ENCODE data around the gene ARAP1. TPM values are rescaled to one million over a fixed set of nuclear protein-coding genes. Genes with fewer than 3 reads are reported as not detected.

ARAP1 gene
- total RNA-seq, 1 donor = 95.2 TPM

GRCh38 chr11:72658989-72659640, 93.1 kb downstream of the ARAP1 start:
- Histone ChIP-seq H3K36me3 (ENCODE audit: insufficient read depth, low read length) (no peaks in the 10 kb centered on the region), H3K79me2 (ENCODE audit: insufficient read depth, low read length) (no peaks in the 10 kb centered on the region), H4K20me1 (ENCODE audit: insufficient read depth, low read length) (no peaks in the 10 kb centered on the region), H2AFZ (ENCODE audit: low read length) (no peak overlapping the region), H3K4me1 (ENCODE audit: insufficient read depth, low read length) (no peaks in the 10 kb centered on the region), H3K9me3 (ENCODE audit: low read depth, low read length) (no peaks in the 10 kb centered on the region), H3K4me3 (ENCODE audit: insufficient read depth, low read length) (no peak overlapping the region), H3K4me2 (ENCODE audit: insufficient read depth, low read length) (no peak overlapping the region), H3K27me3 (ENCODE audit: insufficient read depth, low read length) (peaks cover 49% of the 10 kb centered on the region), H3K27ac (ENCODE audit: low read depth, low read length) (no peak overlapping the region)
- TF ChIP-seq CTCF (IDR thresholded peaks at IDR 0.05; ENCODE audit: extremely low read depth, low read depth, low read length) = no peak
- no peak for DNase-seq (ENCODE audit: insufficient read length, low spot score, missing footprints)

- Histone ChIP-seq H3K9me3 (ENCODE audit: low read depth, low read length) (no peaks in the 10 kb centered on the region), H3K79me2 (ENCODE audit: insufficient read depth, low read length) (no peaks in the 10 kb centered on the region), H3K36me3 (ENCODE audit: insufficient read depth, low read length) (no peaks in the 10 kb centered on the region), H3K4me1 (ENCODE audit: insufficient read depth, low read length) (no peaks in the 10 kb centered on the region), H3K4me2 (ENCODE audit: insufficient read depth, low read length) (no peak overlapping the region), H3K27me3 (ENCODE audit: insufficient read depth, low read length) (peaks cover 47% of the 10 kb centered on the region), H4K20me1 (ENCODE audit: insufficient read depth, low read length) (no peaks in the 10 kb centered on the region), H3K27ac (ENCODE audit: low read depth, low read length) (no peak overlapping the region), H2AFZ (ENCODE audit: low read length) (no peak overlapping the region), H3K4me3 (ENCODE audit: insufficient read depth, low read length) (no peak overlapping the region)
- no peak for TF ChIP-seq CTCF (IDR thresholded peaks at IDR 0.05; ENCODE audit: extremely low read depth, low read depth, low read length)
- no peak for DNase-seq (ENCODE audit: insufficient read length, low spot score, missing footprints)
Observed at GRCh38 chr11:72657411-72658100, 94.7 kb downstream of the ARAP1 start.

GRCh38 chr11:72655896-72656464, 96.2 kb downstream of the ARAP1 start:
- peaks cover 39% of the 10 kb centered on the region for H3K27me3 ChIP-seq (ENCODE audit: insufficient read depth, low read length)

More at GRCh38 chr11:72655896-72656464, 96.2 kb downstream of the ARAP1 start:
- Histone ChIP-seq H3K4me2 (ENCODE audit: insufficient read depth, low read length) (no peak overlapping the region), H2AFZ (ENCODE audit: low read length) (no peak overlapping the region), H3K4me3 (ENCODE audit: insufficient read depth, low read length) (no peak overlapping the region), H3K9me3 (ENCODE audit: low read depth, low read length) (no peaks in the 10 kb centered on the region), H3K27ac (ENCODE audit: low read depth, low read length) (no peak overlapping the region), H3K4me1 (ENCODE audit: insufficient read depth, low read length) (no peaks in the 10 kb centered on the region), H3K36me3 (ENCODE audit: insufficient read depth, low read length) (no peaks in the 10 kb centered on the region), H4K20me1 (ENCODE audit: insufficient read depth, low read length) (no peaks in the 10 kb centered on the region), H3K79me2 (ENCODE audit: insufficient read depth, low read length) (no peaks in the 10 kb centered on the region)
- DNase-seq (ENCODE audit: insufficient read length, low spot score, missing footprints) = no peak
- TF ChIP-seq CTCF (IDR thresholded peaks at IDR 0.05; ENCODE audit: extremely low read depth, low read depth, low read length) = no peak

Data from osteoblast (primary cell).